K562 (cell line): Measurements from ENCODE around the gene CCDC85B. TPM values are rescaled to one million over a fixed set of nuclear protein-coding genes. Genes with fewer than 3 reads are reported as not detected.

ENCODE experiments used
- ATF1 ChIP-seq, 2 experiments: fragments of 450-650 bp in 1 of 2; IDR thresholded peaks; 2 replicates each; pipeline ENCODE4 v1.6.1; 2016; ENCODE audit warnings: missing compliant biosample characterization in 1 of 2, missing genetic modification characterization in 1 of 2
- ELK3 ChIP-seq: fragments of 450-650 bp; formaldehyde crosslinking; IDR thresholded peaks from 2 replicates; pipeline ENCODE4 v1.4.0; 2020; ENCODE audit warnings: mild to moderate bottlenecking
- HDGF ChIP-seq: fragments of 450-650 bp; IDR thresholded peaks from 2 replicates; pipeline ENCODE4 v1.6.1; 2016
- HNRNPK ChIP-seq: fragments of 200-400 bp; formaldehyde crosslinking; IDR thresholded peaks from one replicate; pipeline ENCODE4 v1.6.1; 2018; ENCODE audit warnings: mild to moderate bottlenecking, low read depth, low read length; ENCODE audit not compliant: poor library complexity, severe bottlenecking
- NCOA2 ChIP-seq, 2 experiments: fragments of 450-650 bp; IDR thresholded peaks; 2 replicates each; pipeline ENCODE4 v1.6.1; 2018; ENCODE audit warnings: mild to moderate bottlenecking in 2 of 2, moderate library complexity in 1 of 2; ENCODE audit not compliant: partially characterized antibody in 2 of 2
- PURB ChIP-seq: sonication (generic); formaldehyde crosslinking; IDR thresholded peaks from 2 replicates; pipeline ENCODE4 v1.9.0; 2021; ENCODE audit warnings: low read depth, mild to moderate bottlenecking, missing genetic modification reagents
- RFX5 ChIP-seq: IDR thresholded peaks from 2 replicates; pipeline ENCODE4 v1.6.1; 2011; ENCODE audit warnings: low read depth, mild to moderate bottlenecking, improper control_type of control experiment, low read length
- ZFP30 ChIP-seq: fragments of 250-450 bp; sonication (Bioruptor Pico); IDR thresholded peaks from 2 replicates; pipeline ENCODE4 v1.8.0; 2022; ENCODE audit warnings: moderate library complexity, mild to moderate bottlenecking, inconsistent platforms, borderline replicate concordance
- ZNF143 ChIP-seq: sonication (generic); formaldehyde crosslinking; IDR thresholded peaks from 2 replicates; pipeline ENCODE4 v1.9.0; 2022; ENCODE audit warnings: mild to moderate bottlenecking, missing genetic modification reagents
- ZNF232 ChIP-seq: sonication (generic); formaldehyde crosslinking; IDR thresholded peaks from 2 replicates; pipeline ENCODE4 v1.8.0; 2022; ENCODE audit warnings: mild to moderate bottlenecking, missing genetic modification reagents
- ZSCAN29 ChIP-seq: fragments of 450-650 bp; IDR thresholded peaks from 2 replicates; pipeline ENCODE4 v1.6.1; 2017
- ZSCAN32 ChIP-seq: fragments of 450-650 bp; formaldehyde crosslinking; IDR thresholded peaks from 2 replicates; pipeline ENCODE4 v1.4.0; 2020; ENCODE audit warnings: mild to moderate bottlenecking, moderate library complexity
- polyA plus RNA-seq, 8 experiments: library from polyadenylated mRNA; depleted of rRNA in 4 of 8; stranded (reverse) in 5 of 8; unstranded in 3 of 8; fragments of >200 nt; fragmentation: Nextera tagmentation in 2 of 8; fragmentation: Illumina TruSeq in 1 of 8; extraction: Ambion mirVana in 2 of 8; extraction: Trizol in 1 of 8; gene quantifications; 2 replicates each; pipeline versions ENCODE4 v1.2.1 to v1.2.3, GENCODE V29; 2011 to 2014; ENCODE audit warnings: inconsistent platforms in 1 of 8, missing spikeins in 1 of 8
- total RNA-seq, 7 experiments: library from RNA; depleted of rRNA in 6 of 7; stranded (reverse); fragments of >200 nt in 6 of 7; fragmentation: Illumina TruSeq in 2 of 7; extraction: Trizol in 2 of 7; gene quantifications; 2 replicates each; pipeline versions ENCODE4 v1.2.1 to v1.2.3, GENCODE V29; 2011 to 2021; ENCODE audit warnings: low replicate concordance in 1 of 7
- TF ChIP-seq, protein P1 (sequence below): IDR thresholded peaks from 3 replicates; pipeline ENCODE4 v1.6.1; 2011; ENCODE audit warnings: borderline replicate concordance, mild to moderate bottlenecking, moderate library complexity; ENCODE audit not compliant: insufficient read length; ENCODE audit errors: extremely low read depth
- TF ChIP-seq, protein P2 (sequence below): fragments of 250-450 bp; sonication (Bioruptor Pico); IDR thresholded peaks from 2 replicates; pipeline ENCODE4 v1.8.0; 2022; ENCODE audit warnings: inconsistent platforms, mild to moderate bottlenecking, moderate library complexity, borderline replicate concordance
- TF ChIP-seq, protein P3 (sequence below): sonication (generic); formaldehyde crosslinking; IDR thresholded peaks from 2 replicates; pipeline ENCODE4 v1.8.0; 2022; ENCODE audit warnings: mild to moderate bottlenecking, missing genetic modification reagents
- TF ChIP-seq, protein P4 (sequence below): fragments of 200-800 bp; sonication (Bioruptor generic); IDR thresholded peaks from 2 replicates; pipeline ENCODE4 v1.6.1; 2016; ENCODE audit warnings: missing genetic modification characterization, missing compliant biosample characterization

CCDC85B gene
- total and polyA plus RNA-seq, 9 of the 15 experiments (the other 6 are each of a cell fraction or from before 2014, with no cell fraction given): 0.14 to 138 (median 6.2) TPM

DNA sequence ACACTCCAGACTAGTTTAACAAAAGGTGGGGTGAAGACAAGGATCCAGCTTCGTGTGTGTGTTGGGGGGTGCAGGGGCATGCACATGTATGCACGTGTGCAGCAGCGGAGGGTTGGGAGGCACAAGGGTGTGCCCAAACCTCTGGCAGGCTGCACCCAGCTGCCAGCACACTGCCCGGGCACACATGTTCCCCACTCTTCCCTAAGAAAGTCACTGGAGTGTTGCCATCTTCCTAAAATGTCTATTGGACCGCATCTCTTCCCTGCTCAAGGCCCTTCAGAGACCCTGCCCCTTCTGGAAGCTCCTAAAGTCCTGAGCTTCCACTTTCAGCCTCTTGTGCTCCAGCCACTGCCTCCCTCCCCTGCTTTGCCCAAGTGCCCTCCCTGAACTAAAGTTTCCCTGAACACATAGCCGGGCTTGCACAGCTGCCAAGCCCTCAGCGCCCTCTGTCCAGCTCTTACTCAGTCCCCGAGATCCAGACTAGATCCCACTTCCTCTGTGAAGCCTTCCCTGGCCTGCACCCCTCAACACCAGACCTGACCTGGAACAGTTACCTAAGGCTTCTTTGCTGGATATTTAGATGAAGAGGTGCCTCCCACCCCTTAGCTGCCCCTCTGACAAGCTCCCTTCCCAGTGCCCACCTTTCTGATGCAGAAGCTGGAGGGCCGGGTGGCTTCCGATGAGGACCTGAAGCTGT, 38.5 kb upstream of the CCDC85B start (continued):
- TF ChIP-seq HNRNPK (no peak), ZSCAN29 (no peak), ZFP30 (CRISPR knock-in tag) (no peak), ZSCAN32 (CRISPR knock-in tag) (no peak), NCOA2 (IDR thresholded peaks at IDR 0.05; ENCODE audit: partially characterized antibody in 2 of 2) (no peak), RFX5 (no peak), HDGF (no peak), ELK3 (CRISPR knock-in tag) (no peak), ZNF143 (peak; percentile 40; the same call in 1 of the 2 replicates), ZNF232 (0 out of 2 replicates have a peak, but pooled peaks have one; percentile 28), PURB (CRISPR knock-in tag) (no peak), ATF1 (CRISPR knock-in tag; IDR thresholded peaks at IDR 0.05) (no peak), ATF1 (tag; IDR thresholded peaks at IDR 0.05) (no peak)
- TF ChIP-seq, protein P1, sequence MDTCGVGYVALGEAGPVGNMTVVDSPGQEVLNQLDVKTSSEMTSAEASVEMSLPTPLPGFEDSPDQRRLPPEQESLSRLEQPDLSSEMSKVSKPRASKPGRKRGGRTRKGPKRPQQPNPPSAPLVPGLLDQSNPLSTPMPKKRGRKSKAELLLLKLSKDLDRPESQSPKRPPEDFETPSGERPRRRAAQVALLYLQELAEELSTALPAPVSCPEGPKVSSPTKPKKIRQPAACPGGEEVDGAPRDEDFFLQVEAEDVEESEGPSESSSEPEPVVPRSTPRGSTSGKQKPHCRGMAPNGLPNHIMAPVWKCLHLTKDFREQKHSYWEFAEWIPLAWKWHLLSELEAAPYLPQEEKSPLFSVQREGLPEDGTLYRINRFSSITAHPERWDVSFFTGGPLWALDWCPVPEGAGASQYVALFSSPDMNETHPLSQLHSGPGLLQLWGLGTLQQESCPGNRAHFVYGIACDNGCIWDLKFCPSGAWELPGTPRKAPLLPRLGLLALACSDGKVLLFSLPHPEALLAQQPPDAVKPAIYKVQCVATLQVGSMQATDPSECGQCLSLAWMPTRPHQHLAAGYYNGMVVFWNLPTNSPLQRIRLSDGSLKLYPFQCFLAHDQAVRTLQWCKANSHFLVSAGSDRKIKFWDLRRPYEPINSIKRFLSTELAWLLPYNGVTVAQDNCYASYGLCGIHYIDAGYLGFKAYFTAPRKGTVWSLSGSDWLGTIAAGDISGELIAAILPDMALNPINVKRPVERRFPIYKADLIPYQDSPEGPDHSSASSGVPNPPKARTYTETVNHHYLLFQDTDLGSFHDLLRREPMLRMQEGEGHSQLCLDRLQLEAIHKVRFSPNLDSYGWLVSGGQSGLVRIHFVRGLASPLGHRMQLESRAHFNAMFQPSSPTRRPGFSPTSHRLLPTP: no peak
- TF ChIP-seq, protein P2, sequence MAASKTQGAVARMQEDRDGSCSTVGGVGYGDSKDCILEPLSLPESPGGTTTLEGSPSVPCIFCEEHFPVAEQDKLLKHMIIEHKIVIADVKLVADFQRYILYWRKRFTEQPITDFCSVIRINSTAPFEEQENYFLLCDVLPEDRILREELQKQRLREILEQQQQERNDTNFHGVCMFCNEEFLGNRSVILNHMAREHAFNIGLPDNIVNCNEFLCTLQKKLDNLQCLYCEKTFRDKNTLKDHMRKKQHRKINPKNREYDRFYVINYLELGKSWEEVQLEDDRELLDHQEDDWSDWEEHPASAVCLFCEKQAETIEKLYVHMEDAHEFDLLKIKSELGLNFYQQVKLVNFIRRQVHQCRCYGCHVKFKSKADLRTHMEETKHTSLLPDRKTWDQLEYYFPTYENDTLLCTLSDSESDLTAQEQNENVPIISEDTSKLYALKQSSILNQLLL (CRISPR knock-in tag): no peak
- TF ChIP-seq, protein P3, sequence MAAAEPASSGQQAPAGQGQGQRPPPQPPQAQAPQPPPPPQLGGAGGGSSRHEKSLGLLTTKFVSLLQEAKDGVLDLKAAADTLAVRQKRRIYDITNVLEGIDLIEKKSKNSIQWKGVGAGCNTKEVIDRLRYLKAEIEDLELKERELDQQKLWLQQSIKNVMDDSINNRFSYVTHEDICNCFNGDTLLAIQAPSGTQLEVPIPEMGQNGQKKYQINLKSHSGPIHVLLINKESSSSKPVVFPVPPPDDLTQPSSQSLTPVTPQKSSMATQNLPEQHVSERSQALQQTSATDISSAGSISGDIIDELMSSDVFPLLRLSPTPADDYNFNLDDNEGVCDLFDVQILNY (CRISPR knock-in tag): no peak
- TF ChIP-seq, protein P4, sequence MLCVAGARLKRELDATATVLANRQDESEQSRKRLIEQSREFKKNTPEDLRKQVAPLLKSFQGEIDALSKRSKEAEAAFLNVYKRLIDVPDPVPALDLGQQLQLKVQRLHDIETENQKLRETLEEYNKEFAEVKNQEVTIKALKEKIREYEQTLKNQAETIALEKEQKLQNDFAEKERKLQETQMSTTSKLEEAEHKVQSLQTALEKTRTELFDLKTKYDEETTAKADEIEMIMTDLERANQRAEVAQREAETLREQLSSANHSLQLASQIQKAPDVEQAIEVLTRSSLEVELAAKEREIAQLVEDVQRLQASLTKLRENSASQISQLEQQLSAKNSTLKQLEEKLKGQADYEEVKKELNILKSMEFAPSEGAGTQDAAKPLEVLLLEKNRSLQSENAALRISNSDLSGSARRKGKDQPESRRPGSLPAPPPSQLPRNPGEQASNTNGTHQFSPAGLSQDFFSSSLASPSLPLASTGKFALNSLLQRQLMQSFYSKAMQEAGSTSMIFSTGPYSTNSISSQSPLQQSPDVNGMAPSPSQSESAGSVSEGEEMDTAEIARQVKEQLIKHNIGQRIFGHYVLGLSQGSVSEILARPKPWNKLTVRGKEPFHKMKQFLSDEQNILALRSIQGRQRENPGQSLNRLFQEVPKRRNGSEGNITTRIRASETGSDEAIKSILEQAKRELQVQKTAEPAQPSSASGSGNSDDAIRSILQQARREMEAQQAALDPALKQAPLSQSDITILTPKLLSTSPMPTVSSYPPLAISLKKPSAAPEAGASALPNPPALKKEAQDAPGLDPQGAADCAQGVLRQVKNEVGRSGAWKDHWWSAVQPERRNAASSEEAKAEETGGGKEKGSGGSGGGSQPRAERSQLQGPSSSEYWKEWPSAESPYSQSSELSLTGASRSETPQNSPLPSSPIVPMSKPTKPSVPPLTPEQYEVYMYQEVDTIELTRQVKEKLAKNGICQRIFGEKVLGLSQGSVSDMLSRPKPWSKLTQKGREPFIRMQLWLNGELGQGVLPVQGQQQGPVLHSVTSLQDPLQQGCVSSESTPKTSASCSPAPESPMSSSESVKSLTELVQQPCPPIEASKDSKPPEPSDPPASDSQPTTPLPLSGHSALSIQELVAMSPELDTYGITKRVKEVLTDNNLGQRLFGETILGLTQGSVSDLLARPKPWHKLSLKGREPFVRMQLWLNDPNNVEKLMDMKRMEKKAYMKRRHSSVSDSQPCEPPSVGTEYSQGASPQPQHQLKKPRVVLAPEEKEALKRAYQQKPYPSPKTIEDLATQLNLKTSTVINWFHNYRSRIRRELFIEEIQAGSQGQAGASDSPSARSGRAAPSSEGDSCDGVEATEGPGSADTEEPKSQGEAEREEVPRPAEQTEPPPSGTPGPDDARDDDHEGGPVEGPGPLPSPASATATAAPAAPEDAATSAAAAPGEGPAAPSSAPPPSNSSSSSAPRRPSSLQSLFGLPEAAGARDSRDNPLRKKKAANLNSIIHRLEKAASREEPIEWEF: no peak
